DMS79 treated with DMSO at 0.1 percent for 48 hours (cell line): Measurements from ENCODE around the gene MYL3.

Experiments used
- DNase-seq: peaks from one replicate; lab custom pipeline; 2025; lab: John Stamatoyannopoulos, UW

The MYL3 gene

DNA sequence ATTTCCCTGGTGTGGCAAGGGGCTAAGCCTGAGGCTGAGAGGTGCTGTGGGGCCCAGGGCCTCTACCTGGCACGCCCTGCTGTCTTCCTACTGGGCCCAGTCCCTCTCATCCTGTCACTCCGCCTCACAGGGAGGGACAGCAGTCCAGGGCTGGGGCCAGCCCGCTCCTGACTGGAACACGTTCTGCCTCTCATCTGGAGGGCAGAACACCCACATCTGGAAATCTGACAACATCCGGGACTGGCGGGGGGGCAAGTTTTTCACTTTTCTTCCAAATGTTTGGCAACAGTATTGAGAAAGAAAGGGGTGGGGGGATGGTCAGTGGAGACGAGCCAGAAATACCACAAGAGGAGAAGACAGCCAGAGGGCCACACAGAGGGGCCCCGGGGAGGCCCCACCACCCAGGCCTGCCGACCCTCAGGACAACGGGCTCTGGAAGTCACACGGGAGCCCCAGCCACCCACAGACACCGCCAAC lies 1.8 kb upstream of the MYL3 start:
- no peak for DNase-seq

DNA sequence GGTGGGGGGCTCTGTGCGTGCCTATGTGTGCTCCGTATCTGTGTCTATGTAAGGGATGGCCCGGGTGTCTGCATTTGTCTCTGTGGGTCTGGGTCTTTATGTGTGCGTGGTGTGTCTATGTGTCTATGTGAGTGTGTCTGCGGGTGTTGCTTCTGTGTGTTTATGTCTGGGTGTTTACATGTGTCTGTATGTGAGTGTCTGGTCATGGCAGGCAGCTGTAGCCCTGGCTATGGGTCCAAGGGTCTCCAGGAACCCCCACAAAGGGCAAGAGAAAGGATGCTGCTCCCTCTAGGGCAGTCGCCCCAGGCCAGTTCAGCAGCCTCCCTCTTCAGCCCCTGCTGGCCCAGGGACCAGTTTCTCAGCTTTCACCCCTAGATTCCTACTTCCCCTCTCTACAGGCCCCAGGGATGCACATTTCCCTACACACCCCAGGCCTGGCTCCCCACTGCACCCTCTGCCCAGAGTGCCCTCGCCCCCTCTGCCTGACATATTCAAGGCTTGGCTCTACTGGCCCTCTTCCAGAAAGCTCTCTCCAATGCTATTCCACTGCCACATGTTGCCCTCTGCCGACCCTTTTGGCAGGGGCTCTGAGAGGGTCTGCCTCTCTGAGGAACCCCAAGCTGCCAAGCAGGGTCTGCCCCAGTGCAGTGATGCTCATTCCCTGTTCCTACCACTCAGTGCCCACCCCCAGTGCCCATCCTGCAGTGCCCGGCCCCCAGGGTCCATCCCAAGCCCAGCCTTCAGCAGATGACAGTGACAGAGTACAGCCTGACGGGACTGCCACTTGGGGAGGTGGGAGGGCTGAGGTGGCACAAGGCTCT lies 1.0 kb upstream of the MYL3 start:
- no peak for DNase-seq

DNA sequence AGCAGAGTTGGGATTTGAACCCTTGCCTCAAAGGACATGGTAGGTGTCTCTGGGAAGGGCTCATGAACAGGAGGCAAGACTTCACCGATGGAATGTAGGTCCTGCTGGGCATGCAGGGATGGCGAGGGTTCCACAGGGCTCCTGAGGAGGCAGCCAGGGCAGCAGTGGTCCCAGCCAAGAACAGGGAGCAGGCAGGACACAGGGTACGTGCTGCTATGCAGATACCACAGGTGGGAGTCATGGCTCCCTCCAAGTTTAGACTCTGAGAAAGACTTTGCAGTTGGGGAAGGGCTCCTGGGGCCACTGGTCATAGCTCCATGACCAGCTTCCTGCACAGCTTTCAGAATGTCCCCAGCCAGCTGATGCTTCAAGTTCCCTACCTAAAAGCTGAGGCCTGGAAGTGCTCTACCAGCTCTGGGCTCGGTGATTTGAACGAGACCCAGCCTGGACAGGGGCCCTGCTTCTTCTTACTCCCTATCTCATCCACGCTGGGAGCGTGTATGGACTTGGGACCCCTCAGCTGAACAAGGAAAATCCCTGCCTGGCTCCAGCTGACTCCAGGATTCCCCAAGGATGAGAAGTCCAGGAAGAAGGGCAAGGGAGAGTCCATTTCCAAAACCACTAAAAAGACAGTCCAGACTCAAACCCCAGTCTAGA lies 747 bp downstream of the MYL3 start:
- DNase-seq, result no peak

- DNase-seq, result no peak
Measured at GRCh38 chr3:46861605-46862368, 1.5 kb downstream of the MYL3 start.

DNA sequence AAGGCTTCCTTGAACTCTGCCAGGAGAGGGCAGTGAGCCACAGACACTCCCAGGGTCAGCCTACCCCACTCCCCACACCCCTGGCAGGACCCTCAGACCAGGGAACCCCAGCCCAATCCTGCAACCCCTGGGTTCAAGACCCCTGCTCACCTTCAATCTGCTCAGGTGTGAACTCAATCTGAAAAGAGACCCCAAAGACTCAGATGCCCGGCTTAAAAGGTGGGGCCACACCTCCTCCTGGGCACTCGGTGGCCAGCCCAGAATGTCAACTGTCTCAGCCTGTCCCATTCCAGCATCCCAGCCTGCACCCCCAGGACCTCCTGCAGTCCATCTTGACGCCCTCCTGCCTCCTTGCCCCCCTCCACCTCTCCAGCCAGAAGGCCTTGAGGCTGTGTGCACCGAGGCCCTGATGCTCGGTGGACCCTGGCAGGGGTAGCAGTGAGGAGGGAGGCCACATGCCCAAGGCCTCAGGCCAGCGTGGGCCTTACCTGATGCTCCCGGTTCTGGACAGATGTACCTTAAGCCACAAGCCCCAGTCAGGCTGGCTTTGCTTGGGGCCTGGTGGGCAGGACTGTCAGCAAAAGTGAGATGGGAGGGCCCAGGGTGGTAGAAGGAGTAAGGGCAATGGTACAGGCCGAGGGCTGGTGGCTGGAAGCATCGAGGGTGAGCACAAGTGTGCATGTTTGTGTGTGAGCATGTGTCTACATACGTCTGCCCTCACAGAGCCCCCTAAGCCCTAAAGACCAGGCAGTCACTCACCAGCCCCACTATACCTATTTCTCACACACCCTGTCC lies 2.2 kb downstream of the MYL3 start:
- no peak for DNase-seq

DNA sequence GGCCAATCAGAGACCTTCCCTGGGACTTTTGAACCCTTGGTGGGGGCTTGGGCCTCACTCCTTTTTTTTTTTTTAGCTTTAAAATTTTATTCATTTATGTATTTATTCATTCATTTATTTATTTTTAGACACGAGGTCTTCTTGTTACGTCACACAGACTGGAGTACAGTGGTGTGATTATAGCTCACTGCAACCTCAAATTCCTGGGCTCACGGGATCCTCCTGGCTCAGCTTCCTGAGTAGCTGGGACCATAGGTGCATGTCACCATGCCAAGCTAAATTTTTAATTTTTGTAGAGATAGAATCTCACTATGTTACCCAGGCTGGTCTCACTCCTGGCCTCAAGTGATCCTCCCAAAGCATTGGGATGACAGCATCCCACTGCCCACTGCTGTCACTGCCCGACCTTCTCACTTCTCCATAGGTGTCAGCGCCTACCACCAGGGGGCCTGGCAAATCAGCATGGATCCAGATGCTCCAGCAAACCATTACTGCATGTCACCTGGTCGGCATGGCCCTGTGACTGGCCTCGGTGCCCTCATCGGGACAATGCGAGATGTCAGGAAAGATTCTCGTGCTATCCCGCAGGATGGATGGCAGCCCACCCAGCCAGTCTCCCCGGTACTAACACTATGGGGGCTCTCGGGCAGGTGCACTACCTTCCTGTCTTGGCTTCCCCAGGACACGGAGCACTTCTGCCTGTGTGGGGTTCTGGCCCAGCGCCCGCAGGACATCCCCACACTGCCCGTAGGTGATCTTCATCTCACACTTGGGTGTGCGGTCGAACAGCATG lies 3.0 kb downstream of the MYL3 start:
- DNase-seq, result no peak

DNA sequence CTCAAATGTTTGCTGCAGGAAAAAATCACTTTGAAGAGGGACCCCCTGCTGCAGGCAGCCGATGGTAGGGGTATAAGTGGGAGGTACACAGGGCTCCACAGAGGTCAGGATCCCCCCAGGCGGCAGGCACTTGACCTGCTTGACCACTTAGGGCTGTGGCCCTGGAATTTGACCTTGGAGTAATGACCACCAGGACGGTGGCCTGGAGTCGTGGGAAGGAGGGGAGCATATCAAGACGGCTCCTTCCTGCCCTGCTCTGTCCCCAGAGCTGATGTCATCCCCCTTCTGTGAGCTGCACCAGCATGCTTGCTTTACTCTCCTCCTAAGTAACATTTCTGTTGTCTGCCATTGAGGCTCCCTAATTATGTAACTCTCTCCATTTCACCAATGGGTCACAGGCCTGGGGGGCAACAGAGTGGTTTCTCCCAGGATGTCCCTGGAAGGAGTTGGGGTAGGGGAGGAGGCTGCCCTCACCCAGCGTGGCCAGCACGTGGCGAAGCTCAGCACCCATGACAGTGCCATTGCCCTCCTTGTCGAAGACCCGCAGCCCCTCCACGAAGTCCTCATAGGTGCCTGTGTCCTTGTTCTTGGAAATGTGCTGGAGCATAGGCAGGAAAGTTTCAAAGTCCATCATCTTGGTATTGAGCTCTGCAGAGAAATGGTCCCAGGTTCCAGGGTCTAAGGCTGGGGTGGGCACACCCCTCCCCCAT lies 4.1 kb downstream of the MYL3 start:
- no peak for DNase-seq

GRCh38 chr3:46858456-46858855 lies 4.8 kb downstream of the MYL3 start:
- no peak for DNase-seq

DNA sequence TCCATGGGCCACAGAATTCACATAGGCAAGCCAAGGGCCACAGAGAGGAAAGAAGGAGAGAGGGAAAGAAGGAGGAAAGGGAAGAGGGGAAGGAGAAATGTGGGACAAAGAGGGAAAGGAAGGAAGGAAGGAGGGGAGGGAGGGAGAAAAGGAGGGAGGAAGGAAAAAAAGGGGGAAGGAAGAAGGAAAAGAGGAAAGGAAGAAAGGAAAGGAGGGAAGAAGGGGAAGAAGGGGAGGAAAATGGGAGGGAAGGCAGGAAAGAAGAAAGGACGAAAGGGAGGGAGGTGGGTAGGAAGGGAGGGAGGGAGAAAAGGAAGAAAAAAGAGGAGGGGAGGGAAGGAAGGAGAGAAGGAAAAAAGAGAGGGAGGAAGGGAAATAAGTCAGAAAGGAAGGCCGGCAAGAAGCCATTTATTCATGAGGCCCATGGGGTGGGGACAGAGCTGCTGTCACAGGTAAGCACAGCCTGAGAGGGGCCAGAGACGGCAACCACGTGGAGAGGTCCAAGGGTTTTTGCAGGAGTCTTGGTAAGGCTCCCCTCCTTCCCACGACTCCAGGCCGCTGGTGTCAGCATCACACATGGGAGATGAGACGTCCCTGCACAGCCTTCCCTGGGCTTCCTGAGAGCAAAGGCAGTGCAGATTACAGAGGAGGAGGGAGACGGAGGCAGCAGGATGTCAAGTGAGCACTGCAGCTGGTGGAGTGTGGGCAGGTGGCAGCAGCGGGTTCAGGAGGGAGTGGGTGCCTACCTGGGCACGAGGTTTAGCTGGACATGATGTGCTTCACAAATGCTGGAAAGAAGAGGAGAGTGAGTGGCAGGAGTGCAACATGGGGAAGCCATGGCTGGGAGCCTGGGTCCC lies 5.5 kb downstream of the MYL3 start:
- DNase-seq, result no peak

DNA sequence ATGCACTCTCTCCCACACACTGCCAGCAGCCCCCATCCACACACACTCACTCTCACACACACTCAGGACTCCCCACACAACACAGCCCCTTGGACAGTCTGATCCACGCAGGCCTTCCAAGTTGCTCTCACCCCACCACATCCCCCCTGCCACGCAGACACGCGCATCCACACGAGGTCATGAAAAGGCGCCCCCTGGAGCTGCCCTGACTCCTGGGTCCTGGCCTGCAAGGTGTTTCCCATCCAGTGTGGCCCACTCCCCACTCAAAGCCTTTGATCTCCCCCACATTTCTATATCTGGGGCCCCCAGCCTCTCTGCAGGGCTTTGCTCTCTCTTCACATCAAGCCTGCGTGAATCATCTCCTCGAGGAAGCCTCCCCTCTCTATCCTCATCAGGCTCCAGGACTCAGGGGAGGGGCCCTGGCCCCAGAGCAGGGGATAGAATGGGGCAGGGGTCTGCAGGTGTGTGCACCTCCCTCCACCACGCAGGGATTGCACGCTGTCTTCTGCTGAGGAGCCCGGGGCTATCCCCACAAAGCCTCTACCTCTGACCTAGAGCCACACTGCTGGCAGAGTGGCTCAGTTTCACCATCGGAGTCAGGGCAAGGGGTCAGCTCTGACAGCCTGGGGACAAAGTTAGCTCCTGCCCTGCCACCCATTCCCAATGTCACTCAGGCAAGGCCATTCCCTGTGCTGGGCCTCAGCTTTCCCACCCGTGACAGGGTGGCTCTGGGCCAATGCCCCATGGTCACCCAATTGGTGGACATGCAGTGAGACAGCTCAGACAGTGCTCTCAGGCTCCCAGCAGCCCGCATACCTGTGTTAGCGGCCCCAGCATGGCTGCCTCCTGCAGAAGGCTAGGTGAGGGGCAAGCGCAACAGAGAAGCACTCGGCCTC lies 6.4 kb downstream of the MYL3 start:
- no peak for DNase-seq

DNA sequence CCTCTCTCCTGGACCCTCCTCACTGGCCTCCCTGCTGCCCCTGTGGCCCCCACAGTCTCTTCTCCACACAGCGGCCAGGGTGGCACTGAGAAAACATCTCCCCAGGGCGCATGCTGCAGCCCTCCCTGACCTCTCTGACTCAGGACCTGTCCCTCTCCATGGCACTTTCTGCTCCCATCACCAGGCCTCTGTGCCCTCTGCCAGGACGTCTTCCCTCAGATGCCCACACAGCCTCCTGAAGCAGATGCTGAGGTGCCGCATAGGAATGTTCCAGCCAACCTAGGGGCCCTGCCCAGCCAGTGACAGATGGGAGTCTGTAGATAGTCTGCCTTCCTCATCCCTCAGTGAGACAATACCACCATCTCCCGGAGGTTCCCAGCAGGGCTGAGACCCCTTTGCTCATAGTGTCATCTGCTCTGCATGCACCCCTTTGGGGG lies 8.7 kb downstream of the MYL3 start:
- no peak for DNase-seq

GRCh38 chr3:46853441-46854415 lies 9.5 kb downstream of the MYL3 start:
- DNase-seq, result no peak

DNA sequence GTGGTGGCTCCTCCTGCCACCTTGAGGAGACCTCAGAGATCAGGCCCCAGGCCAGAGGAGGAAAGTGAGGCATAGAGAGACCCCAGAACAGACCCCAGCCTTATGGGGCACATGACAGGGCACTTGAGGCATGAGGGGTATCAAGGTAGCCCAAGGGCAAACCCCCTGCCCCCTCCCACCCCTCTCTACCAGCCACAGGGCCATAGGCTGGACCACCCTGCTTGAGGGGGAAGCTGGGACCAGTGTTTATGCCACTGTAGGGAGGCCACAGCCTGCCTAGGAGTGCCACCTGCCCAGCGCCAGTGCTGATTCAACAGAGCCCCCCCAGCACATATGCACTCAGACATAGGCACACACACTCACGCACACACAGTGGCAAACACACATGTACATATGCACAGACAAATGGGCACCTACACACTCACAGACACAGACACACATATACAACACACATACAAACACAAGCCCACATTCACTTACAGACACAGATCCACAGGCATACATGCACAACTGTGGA lies 10.3 kb downstream of the MYL3 start:
- no peak for DNase-seq

DNA sequence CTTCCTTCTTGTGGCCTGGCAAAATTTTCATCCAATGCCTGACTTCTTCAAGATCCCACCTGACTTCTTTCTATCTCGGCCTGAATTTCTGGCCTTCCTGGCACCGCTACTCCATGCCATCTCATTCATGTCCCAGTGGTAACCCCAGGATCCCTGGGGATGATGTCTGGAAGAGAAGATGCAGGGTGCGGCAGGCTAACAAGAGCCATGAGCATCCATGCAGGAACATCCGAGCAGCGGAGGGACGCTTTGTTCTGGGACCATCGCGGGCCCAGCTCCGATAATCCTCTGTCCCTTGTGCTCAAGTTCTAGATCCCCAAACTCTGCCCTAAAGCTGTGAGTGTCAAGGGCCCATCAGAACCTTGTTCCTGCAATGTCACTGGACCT lies 10.9 kb downstream of the MYL3 start:
- no peak for DNase-seq

DNA sequence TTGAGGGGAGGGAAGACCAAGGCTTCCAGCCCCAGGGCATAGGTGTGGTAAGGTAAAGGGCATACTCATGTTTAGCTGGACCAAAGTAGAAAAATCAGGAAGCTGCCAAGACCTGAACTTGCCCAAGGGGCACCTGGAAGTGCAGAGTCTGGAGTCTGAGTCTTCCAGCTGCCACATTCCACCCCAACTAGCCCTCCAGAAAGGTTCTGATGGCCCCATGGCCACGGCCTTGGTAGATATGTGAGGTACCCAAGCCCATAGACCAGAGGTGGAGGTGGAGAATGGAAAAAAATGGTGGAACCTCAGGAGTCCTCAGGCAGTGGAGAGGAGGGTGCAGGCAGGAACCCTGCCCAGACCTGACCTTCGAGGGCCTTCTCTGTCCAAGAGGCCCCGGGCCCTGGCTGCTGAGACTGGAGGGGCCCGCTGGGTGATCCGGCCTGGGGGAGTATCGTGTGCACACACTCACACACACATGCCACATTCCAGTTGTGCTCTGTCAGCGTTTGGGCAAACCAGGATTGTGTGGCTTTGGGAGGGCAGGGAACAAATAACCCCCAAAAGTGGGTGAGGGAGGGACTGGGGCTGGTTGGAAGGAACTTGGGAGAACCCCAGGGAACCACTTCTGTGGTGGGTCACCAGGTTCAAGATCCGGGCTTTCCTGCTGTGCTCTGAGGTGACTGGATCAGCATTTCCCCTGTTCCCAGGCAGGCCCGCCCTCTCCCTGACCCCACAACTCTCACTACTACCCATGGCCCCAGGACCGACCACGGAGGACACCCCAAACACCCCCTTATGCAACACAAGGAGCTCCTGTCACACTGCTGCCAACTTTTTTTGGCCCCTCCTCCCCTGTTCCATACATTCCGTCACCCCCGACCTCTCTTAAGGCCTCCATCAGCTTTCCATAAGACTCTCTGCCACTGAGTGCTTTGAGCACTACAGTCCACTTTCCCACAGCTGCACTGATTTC lies 11.6 kb downstream of the MYL3 start:
- DNase-seq, result no peak

- no peak for DNase-seq
Measured at GRCh38 chr3:46850468-46850779, 12.8 kb downstream of the MYL3 start.
